H1 (cell line): ENCODE data around the gene NSL1. TPM values are rescaled to one million over a fixed set of nuclear protein-coding genes. Genes with fewer than 3 reads are reported as not detected.

Experiments
- BCL11A ChIP-seq, 2 experiments: IDR thresholded peaks; one replicate each; pipeline ENCODE4 v1.6.1; 2011; ENCODE audit warnings: low read depth in 2 of 2, low read length in 2 of 2, mild to moderate bottlenecking in 2 of 2
- FOSL1 ChIP-seq: IDR thresholded peaks from 2 replicates; pipeline ENCODE4 v1.6.1; 2011; ENCODE audit warnings: mild to moderate bottlenecking, low read depth, low read length, moderate library complexity; ENCODE audit not compliant: insufficient read depth
- HDAC2 ChIP-seq, 2 experiments: fragments of 300-600 bp in 1 of 2; sonication (generic) in 1 of 2; IDR thresholded peaks; 2 replicates each; pipeline ENCODE4 v1.6.1; 2011 to 2012; ENCODE audit warnings: low read depth in 2 of 2, low read length in 2 of 2, mild to moderate bottlenecking in 2 of 2, moderate library complexity in 2 of 2, borderline replicate concordance in 1 of 2, inconsistent platforms in 1 of 2
- MAFK ChIP-seq: IDR thresholded peaks from 2 replicates; pipeline ENCODE4 v1.6.1; 2012; ENCODE audit warnings: low read depth, mild to moderate bottlenecking, improper control_type of control experiment, low read length
- RBBP5 ChIP-seq: IDR thresholded peaks from 2 replicates; pipeline ENCODE4 v1.7.1; 2012; ENCODE audit warnings: low read depth, mild to moderate bottlenecking, inconsistent platforms, low read length, moderate library complexity, borderline replicate concordance
- polyA plus RNA-seq, 7 experiments: library from polyadenylated mRNA; depleted of rRNA in 3 of 7; stranded (reverse) in 5 of 7; unstranded in 2 of 7; fragments of >200 nt in 5 of 7; fragments of 200-250 nt in 2 of 7; gene quantifications; 1 replicate in 5 of 7; 2 replicates in 1 of 7; 4 replicates in 1 of 7; pipeline versions ENCODE4 v1.2.1 to v1.2.3, GENCODE V29; 2011 to 2013; ENCODE audit warnings: missing spikeins in 2 of 7, mixed read lengths in 2 of 7
- total RNA-seq: library from RNA; stranded (reverse); fragmentation: NEBNext Ultra II Directional; extraction: Animal tissue kit (Norgen Biotek cat#: 25700); gene quantifications from 2 replicates; pipeline ENCODE4 v1.2.1, GENCODE V29; 2021

Gene NSL1
- total and polyA plus RNA-seq, 2 of the 8 experiments (the other 6 are each of a cell fraction or from before 2014, with no cell fraction given) = 25.4 to 51.7 TPM

DNA sequence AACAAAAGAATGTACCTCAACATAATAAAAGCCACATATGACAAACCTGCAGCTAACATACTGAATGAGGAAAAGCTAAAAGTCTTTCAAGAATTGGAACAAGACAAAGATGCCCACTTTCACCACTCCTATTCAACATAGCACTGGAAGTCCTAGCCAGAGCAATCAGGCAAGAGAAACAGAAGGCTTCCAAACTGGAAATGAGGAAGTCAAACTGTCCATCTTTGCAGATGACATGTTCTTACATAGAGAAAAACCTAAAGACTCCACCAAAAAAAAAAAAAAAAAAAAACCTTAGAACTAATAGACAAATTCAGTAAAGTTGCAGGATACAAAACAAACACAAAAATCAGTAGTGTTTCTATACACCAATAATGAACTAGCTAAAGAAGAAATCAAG, 20.2 kb downstream of the NSL1 start (continued):
- TF ChIP-seq RBBP5 = no peak
- TF ChIP-seq HDAC2 (IDR thresholded peaks at IDR 0.05; ENCODE audit: borderline replicate concordance in 1 of 2, low read depth in 2 of 2, low read length in 2 of 2) = no peak
- TF ChIP-seq FOSL1 = no peak
- no peak for TF ChIP-seq MAFK
- TF ChIP-seq BCL11A (IDR thresholded peaks at IDR 0.05; ENCODE audit: low read depth in 2 of 2, low read length in 2 of 2) = no peak
